Measurements from ENCODE around the gene MYL6B.

GRCh38 chr12:56124133-56124532 is 28.3 kb upstream of the MYL6B start:
- TF ChIP-seq, protein P1, sequence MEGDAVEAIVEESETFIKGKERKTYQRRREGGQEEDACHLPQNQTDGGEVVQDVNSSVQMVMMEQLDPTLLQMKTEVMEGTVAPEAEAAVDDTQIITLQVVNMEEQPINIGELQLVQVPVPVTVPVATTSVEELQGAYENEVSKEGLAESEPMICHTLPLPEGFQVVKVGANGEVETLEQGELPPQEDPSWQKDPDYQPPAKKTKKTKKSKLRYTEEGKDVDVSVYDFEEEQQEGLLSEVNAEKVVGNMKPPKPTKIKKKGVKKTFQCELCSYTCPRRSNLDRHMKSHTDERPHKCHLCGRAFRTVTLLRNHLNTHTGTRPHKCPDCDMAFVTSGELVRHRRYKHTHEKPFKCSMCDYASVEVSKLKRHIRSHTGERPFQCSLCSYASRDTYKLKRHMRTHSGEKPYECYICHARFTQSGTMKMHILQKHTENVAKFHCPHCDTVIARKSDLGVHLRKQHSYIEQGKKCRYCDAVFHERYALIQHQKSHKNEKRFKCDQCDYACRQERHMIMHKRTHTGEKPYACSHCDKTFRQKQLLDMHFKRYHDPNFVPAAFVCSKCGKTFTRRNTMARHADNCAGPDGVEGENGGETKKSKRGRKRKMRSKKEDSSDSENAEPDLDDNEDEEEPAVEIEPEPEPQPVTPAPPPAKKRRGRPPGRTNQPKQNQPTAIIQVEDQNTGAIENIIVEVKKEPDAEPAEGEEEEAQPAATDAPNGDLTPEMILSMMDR (IDR thresholded peaks at IDR 0.05) = no peak
- TF ChIP-seq TCF7L2 (IDR thresholded peaks at IDR 0.05; ENCODE audit: low read depth, low read length) = no peak
- TF ChIP-seq REST (IDR thresholded peaks at IDR 0.05; ENCODE audit: insufficient read depth in 1 of 2, low read depth in 2 of 2, low read length in 1 of 2) = no peak

Data from Panc1 (cell line).